Measurements from ENCODE around the gene ATF7IP.

The ATF7IP gene

GRCh38 chr12:14356147-14356546 is 9.3 kb upstream of the ATF7IP start:
- ChIA-PET CTCF (no interaction called here), POLR2A (no interaction called here)
- no peaks in the 10 kb centered on the region for H3K27me3 ChIP-seq (replicated peaks in 2 of 5; ENCODE audit: control insufficient read depth in 4 of 5, insufficient read depth in 5 of 5, low read length in 4 of 5)
- WGBS (ENCODE audit: insufficient coverage) = 100% methylated on average over 1 of the region's 1 CpG
- H3K4me3 ChIP-seq (ENCODE audit: control insufficient read depth in 1 of 7, extremely low read depth in 1 of 7, insufficient read depth in 4 of 7, low read depth in 2 of 7, low read length in 6 of 7) = no peak overlapping the region
- H3K27ac ChIP-seq (ENCODE audit: insufficient read depth in 1 of 2, low read depth in 1 of 2, low read length in 2 of 2, poor library complexity in 1 of 2, severe bottlenecking in 2 of 2) = no peak overlapping the region
- no peaks in the 10 kb centered on the region for H3K36me3 ChIP-seq (ENCODE audit: control insufficient read depth in 4 of 4, insufficient read depth in 4 of 4, low read length in 3 of 4)
- H3K9me3 ChIP-seq (ENCODE audit: control extremely low read depth in 1 of 5, control insufficient read depth in 4 of 5, insufficient read depth in 2 of 5, low read depth in 1 of 5, low read length in 4 of 5) = peaks cover 0 to 10% (median 9%) of the 10 kb centered on the region in 5 experiments
- no peaks in the 10 kb centered on the region for H3K4me1 ChIP-seq (ENCODE audit: control extremely low read depth in 1 of 4, control insufficient read depth in 4 of 4, insufficient read depth in 4 of 4, low read length in 3 of 4)
- DNase-seq = no peak

- H3K9me3 ChIP-seq (ENCODE audit: control extremely low read depth in 1 of 5, control insufficient read depth in 4 of 5, insufficient read depth in 2 of 5, low read depth in 1 of 5, low read length in 4 of 5) = peaks cover 0 to 6% (median 0%) of the 10 kb centered on the region in 5 experiments
- no CpG with 5 or more reads among the region's 1 CpG for WGBS (ENCODE audit: insufficient coverage)
- H3K27ac ChIP-seq (ENCODE audit: insufficient read depth in 1 of 2, low read depth in 1 of 2, low read length in 2 of 2, poor library complexity in 1 of 2, severe bottlenecking in 2 of 2) = no peak overlapping the region
- DNase-seq = no peak
- ChIA-PET CTCF (no interaction called here), POLR2A (interaction anchor here (0.6 kb wide), 1 partner anchor 319 kb away, joined by 5 read pairs; no protein-coding TSS in a partner anchor)
- H3K36me3 ChIP-seq (ENCODE audit: control insufficient read depth in 4 of 4, insufficient read depth in 4 of 4, low read length in 3 of 4) = no peaks in the 10 kb centered on the region
- H3K4me3 ChIP-seq (ENCODE audit: control insufficient read depth in 1 of 7, extremely low read depth in 1 of 7, insufficient read depth in 4 of 7, low read depth in 2 of 7, low read length in 6 of 7) = no peak overlapping the region
- H3K4me1 ChIP-seq (ENCODE audit: control extremely low read depth in 1 of 4, control insufficient read depth in 4 of 4, insufficient read depth in 4 of 4, low read length in 3 of 4) = no peaks in the 10 kb centered on the region
- no peaks in the 10 kb centered on the region for H3K27me3 ChIP-seq (replicated peaks in 2 of 5; ENCODE audit: control insufficient read depth in 4 of 5, insufficient read depth in 5 of 5, low read length in 4 of 5)
These were observed 8.0 kb upstream of the ATF7IP start for GRCh38 chr12:14357486-14357885.

- Histone ChIP-seq H3K9me3 (ENCODE audit: control extremely low read depth in 1 of 5, control insufficient read depth in 4 of 5, insufficient read depth in 2 of 5, low read depth in 1 of 5, low read length in 4 of 5) (no peaks in the 10 kb centered on the region), H3K4me3 (ENCODE audit: control insufficient read depth in 1 of 7, extremely low read depth in 1 of 7, insufficient read depth in 4 of 7, low read depth in 2 of 7, low read length in 6 of 7) (no peak overlapping the region), H3K36me3 (ENCODE audit: control insufficient read depth in 4 of 4, insufficient read depth in 4 of 4, low read length in 3 of 4) (no peaks in the 10 kb centered on the region), H3K27ac (ENCODE audit: insufficient read depth in 1 of 2, low read depth in 1 of 2, low read length in 2 of 2, poor library complexity in 1 of 2, severe bottlenecking in 2 of 2) (no peak overlapping the region), H3K4me1 (ENCODE audit: control extremely low read depth in 1 of 4, control insufficient read depth in 4 of 4, insufficient read depth in 4 of 4, low read length in 3 of 4) (peaks cover 2 to 8% (median 6%) of the 10 kb centered on the region in 4 experiments), H3K27me3 (replicated peaks in 2 of 5; ENCODE audit: control insufficient read depth in 4 of 5, insufficient read depth in 5 of 5, low read length in 4 of 5) (no peaks in the 10 kb centered on the region)
- DNase-seq = peak in 2 of 3 donors; percentile 6 to 41
- WGBS (ENCODE audit: insufficient coverage) = 100% methylated on average over 1 of the region's 1 CpG
- CTCF ChIA-PET = interaction anchor here (0.7 kb wide), 1 partner anchor 106 kb away, joined by 3 read pairs; no protein-coding TSS in a partner anchor
- POLR2A ChIA-PET = no interaction called here
These were observed 3.1 kb upstream of the ATF7IP start for GRCh38 chr12:14362352-14362751.

- Histone ChIP-seq H3K4me1 (ENCODE audit: control extremely low read depth in 1 of 4, control insufficient read depth in 4 of 4, insufficient read depth in 4 of 4, low read length in 3 of 4) (peaks cover 8 to 23% (median 13%) of the 10 kb centered on the region in 4 experiments), H3K27me3 (replicated peaks in 2 of 5; ENCODE audit: control insufficient read depth in 4 of 5, insufficient read depth in 5 of 5, low read length in 4 of 5) (no peaks in the 10 kb centered on the region), H3K4me3 (ENCODE audit: control insufficient read depth in 1 of 7, extremely low read depth in 1 of 7, insufficient read depth in 4 of 7, low read depth in 2 of 7, low read length in 6 of 7) (peak overlapping the region in 5 of 7 experiments; percentile 74 to 91 (median 84)), H3K27ac (ENCODE audit: insufficient read depth in 1 of 2, low read depth in 1 of 2, low read length in 2 of 2, poor library complexity in 1 of 2, severe bottlenecking in 2 of 2) (peak overlapping the region; percentile 90 to 96), H3K36me3 (ENCODE audit: control insufficient read depth in 4 of 4, insufficient read depth in 4 of 4, low read length in 3 of 4) (peaks cover 0 to 5% (median 5%) of the 10 kb centered on the region in 4 experiments), H3K9me3 (ENCODE audit: control extremely low read depth in 1 of 5, control insufficient read depth in 4 of 5, insufficient read depth in 2 of 5, low read depth in 1 of 5, low read length in 4 of 5) (no peaks in the 10 kb centered on the region)
- 98% methylated on average over 7 of the region's 8 CpGs for WGBS (ENCODE audit: insufficient coverage)
- POLR2A ChIA-PET = interaction anchor here (0.6 to 1.4 kb wide), 3 partner anchors 57 to 107 kb away, joined by 3 to 5 read pairs (median 3); no protein-coding TSS in a partner anchor
- no peak for DNase-seq
- CTCF ChIA-PET = interaction anchor here (0.6 to 2.7 kb wide), 15 partner anchors 12 to 115 kb away, joined by 3 to 25 read pairs (median 5); no protein-coding TSS in a partner anchor
These were observed 755 bp upstream of the ATF7IP start for GRCh38 chr12:14364583-14365271.

GRCh38 chr12:14366209-14367039 is 942 bp downstream of the ATF7IP start:
- peaks cover 8 to 23% (median 13%) of the 10 kb centered on the region in 4 experiments for H3K4me1 ChIP-seq (ENCODE audit: control extremely low read depth in 1 of 4, control insufficient read depth in 4 of 4, insufficient read depth in 4 of 4, low read length in 3 of 4)
- peak overlapping the region in 6 of 7 experiments; percentile 74 to 91 (median 86) for H3K4me3 ChIP-seq (ENCODE audit: control insufficient read depth in 1 of 7, extremely low read depth in 1 of 7, insufficient read depth in 4 of 7, low read depth in 2 of 7, low read length in 6 of 7)
- no peaks in the 10 kb centered on the region for H3K27me3 ChIP-seq (replicated peaks in 2 of 5; ENCODE audit: control insufficient read depth in 4 of 5, insufficient read depth in 5 of 5, low read length in 4 of 5)
- H3K36me3 ChIP-seq (ENCODE audit: control insufficient read depth in 4 of 4, insufficient read depth in 4 of 4, low read length in 3 of 4) = peaks cover 3 to 11% (median 5%) of the 10 kb centered on the region in 4 experiments
- peak; percentile 78 to 86 (median 79) for DNase-seq
- POLR2A ChIA-PET = interaction anchor here (0.7 to 1.4 kb wide), 3 partner anchors 35 to 109 kb away, joined by 3 to 5 read pairs (median 3); no protein-coding TSS in a partner anchor
- no peaks in the 10 kb centered on the region for H3K9me3 ChIP-seq (ENCODE audit: control extremely low read depth in 1 of 5, control insufficient read depth in 4 of 5, insufficient read depth in 2 of 5, low read depth in 1 of 5, low read length in 4 of 5)
- 0% methylated on average over 2 of the region's 5 CpGs for WGBS (ENCODE audit: insufficient coverage)
- peak overlapping the region; percentile 90 to 96 for H3K27ac ChIP-seq (ENCODE audit: insufficient read depth in 1 of 2, low read depth in 1 of 2, low read length in 2 of 2, poor library complexity in 1 of 2, severe bottlenecking in 2 of 2)
- CTCF ChIA-PET = interaction anchor here (0.7 to 2.7 kb wide), 16 partner anchors 10 to 129 kb away, joined by 3 to 25 read pairs (median 7); no protein-coding TSS in a partner anchor

GRCh38 chr12:14367040-14367661 is 1.7 kb downstream of the ATF7IP start:
- peak overlapping the region in 6 of 7 experiments; percentile 74 to 91 (median 86) for H3K4me3 ChIP-seq (ENCODE audit: control insufficient read depth in 1 of 7, extremely low read depth in 1 of 7, insufficient read depth in 4 of 7, low read depth in 2 of 7, low read length in 6 of 7)
- peak; percentile 39 to 87 (median 82) for DNase-seq
- peak overlapping the region; percentile 90 to 96 for H3K27ac ChIP-seq (ENCODE audit: insufficient read depth in 1 of 2, low read depth in 1 of 2, low read length in 2 of 2, poor library complexity in 1 of 2, severe bottlenecking in 2 of 2)
- ChIA-PET POLR2A (no interaction called here), CTCF (interaction anchor here (0.7 to 2.7 kb wide), 6 partner anchors 10 to 127 kb away, joined by 3 to 25 read pairs (median 16); no protein-coding TSS in a partner anchor)
- H3K4me1 ChIP-seq (ENCODE audit: control extremely low read depth in 1 of 4, control insufficient read depth in 4 of 4, insufficient read depth in 4 of 4, low read length in 3 of 4) = peaks cover 9 to 23% (median 13%) of the 10 kb centered on the region in 4 experiments
- H3K36me3 ChIP-seq (ENCODE audit: control insufficient read depth in 4 of 4, insufficient read depth in 4 of 4, low read length in 3 of 4) = peaks cover 3 to 11% (median 5%) of the 10 kb centered on the region in 4 experiments
- WGBS (ENCODE audit: insufficient coverage) = 0% methylated on average over 1 of the region's 7 CpGs
- no peaks in the 10 kb centered on the region for H3K27me3 ChIP-seq (replicated peaks in 2 of 5; ENCODE audit: control insufficient read depth in 4 of 5, insufficient read depth in 5 of 5, low read length in 4 of 5)
- H3K9me3 ChIP-seq (ENCODE audit: control extremely low read depth in 1 of 5, control insufficient read depth in 4 of 5, insufficient read depth in 2 of 5, low read depth in 1 of 5, low read length in 4 of 5) = no peaks in the 10 kb centered on the region
